Liver (tissue), 9 donors: ENCODE results near the gene LGR6. TPM values are rescaled to one million over a fixed set of nuclear protein-coding genes. Genes with fewer than 3 reads are reported as not detected.

Experiments
- DNase-seq: peaks from one replicate; pipeline ENCODE4 v3.0.0-alpha.2; 2017; ENCODE audit warnings: low spot score
- H3K27ac ChIP-seq, 2 donors: one replicate each; pipeline ENCODE4 v1.7.0; 2013; ENCODE audit warnings: inconsistent platforms in 2 of 2, low read length in 2 of 2, control low read depth in 1 of 2, low read depth in 1 of 2, mild to moderate bottlenecking in 1 of 2
- H3K27me3 ChIP-seq, 4 donors: one replicate each; pipeline versions ENCODE4 v1.6.1 to v1.7.0; 2013; ENCODE audit warnings: low read length in 3 of 4, inconsistent platforms in 1 of 4, mild to moderate bottlenecking in 1 of 4, moderate library complexity in 1 of 4; ENCODE audit not compliant: control insufficient read depth in 4 of 4, insufficient read depth in 4 of 4
- H3K36me3 ChIP-seq, 4 donors: one replicate each; pipeline versions ENCODE4 v1.6.1 to v1.7.0; 2013; ENCODE audit warnings: low read length in 3 of 4, mild to moderate bottlenecking in 3 of 4, low read depth in 1 of 4, moderate library complexity in 1 of 4; ENCODE audit not compliant: control insufficient read depth in 4 of 4, insufficient read depth in 3 of 4
- H3K4me1 ChIP-seq, 4 donors: one replicate each; pipeline versions ENCODE4 v1.6.1 to v1.7.0; 2013; ENCODE audit warnings: low read length in 3 of 4, mild to moderate bottlenecking in 3 of 4, moderate library complexity in 1 of 4; ENCODE audit not compliant: control insufficient read depth in 4 of 4, insufficient read depth in 4 of 4
- H3K4me3 ChIP-seq, 3 donors: one replicate each; pipeline versions ENCODE4 v1.6.1 to v1.7.0; 2013; ENCODE audit warnings: low read length in 3 of 3, control low read depth in 1 of 3, low read depth in 1 of 3, mild to moderate bottlenecking in 1 of 3
- H3K9ac ChIP-seq, 2 donors: one replicate each; pipeline ENCODE4 v1.7.0; 2013; ENCODE audit warnings: low read length in 2 of 2, mild to moderate bottlenecking in 2 of 2, moderate library complexity in 2 of 2, control low read depth in 1 of 2, low read depth in 1 of 2
- H3K9me3 ChIP-seq, 4 donors: one replicate each; pipeline versions ENCODE4 v1.6.1 to v1.7.0; 2013; ENCODE audit warnings: low read length in 3 of 4; ENCODE audit not compliant: control insufficient read depth in 4 of 4
- ATF3 ChIP-seq: IDR thresholded peaks from 2 replicates; pipeline ENCODE4 v1.6.1; 2016; ENCODE audit warnings: antibody characterized with exemption
- EGR1 ChIP-seq, 2 donors: IDR thresholded peaks; 2 replicates each; pipeline ENCODE4 v1.6.1; 2016 to 2018; ENCODE audit warnings: antibody characterized with exemption in 2 of 2, low read depth in 2 of 2
- FOXA1 ChIP-seq: IDR thresholded peaks from 2 replicates; pipeline ENCODE4 v1.6.1; 2016; ENCODE audit warnings: antibody characterized with exemption
- GABPA ChIP-seq, 2 donors: IDR thresholded peaks in 1 of 2; conservative IDR thresholded peaks in 1 of 2; 2 replicates each; pipeline ENCODE4 v1.6.1; 2016; ENCODE audit warnings: antibody characterized with exemption in 2 of 2, mild to moderate bottlenecking in 1 of 2, moderate library complexity in 1 of 2
- HNF4A ChIP-seq, 2 donors: conservative IDR thresholded peaks; 2 replicates each; pipeline ENCODE4 v1.6.1; 2016; ENCODE audit warnings: antibody characterized with exemption in 2 of 2, mild to moderate bottlenecking in 2 of 2
- HNF4G ChIP-seq: IDR thresholded peaks from 2 replicates; pipeline ENCODE4 v1.6.1; 2016; ENCODE audit warnings: antibody characterized with exemption
- JUND ChIP-seq, 2 donors: IDR thresholded peaks; 2 replicates each; pipeline ENCODE4 v1.6.1; 2016; ENCODE audit warnings: antibody characterized with exemption in 2 of 2
- MAX ChIP-seq: IDR thresholded peaks from 2 replicates; pipeline ENCODE4 v1.6.1; 2016; ENCODE audit warnings: antibody characterized with exemption
- NR2F2 ChIP-seq: IDR thresholded peaks from 2 replicates; pipeline ENCODE4 v1.6.1; 2016; ENCODE audit warnings: antibody characterized with exemption
- RAD21 ChIP-seq, 2 donors: IDR thresholded peaks; 2 replicates each; pipeline ENCODE4 v1.6.1; 2016; ENCODE audit warnings: antibody characterized with exemption in 2 of 2, mild to moderate bottlenecking in 2 of 2
- REST ChIP-seq: IDR thresholded peaks from 2 replicates; pipeline ENCODE4 v1.6.1; 2016; ENCODE audit warnings: antibody characterized with exemption, mild to moderate bottlenecking
- RXRA ChIP-seq, 2 donors: IDR thresholded peaks; 2 replicates each; pipeline ENCODE4 v1.6.1; 2017 to 2018; ENCODE audit warnings: antibody characterized with exemption in 2 of 2, mild to moderate bottlenecking in 1 of 2
- SP1 ChIP-seq: IDR thresholded peaks from 2 replicates; pipeline ENCODE4 v1.6.1; 2018; ENCODE audit warnings: antibody characterized with exemption, mild to moderate bottlenecking
- TAF1 ChIP-seq: conservative IDR thresholded peaks from 2 replicates; pipeline ENCODE4 v1.6.1; 2016; ENCODE audit warnings: antibody characterized with exemption, mild to moderate bottlenecking
- YY1 ChIP-seq: IDR thresholded peaks from 2 replicates; pipeline ENCODE4 v1.6.1; 2016; ENCODE audit warnings: antibody characterized with exemption, mild to moderate bottlenecking
- ZBTB33 ChIP-seq: IDR thresholded peaks from 2 replicates; pipeline ENCODE4 v1.6.1; 2016; ENCODE audit warnings: antibody characterized with exemption
- WGBS: extraction: QIAGEN DNeasy Blood & Tissue Kit; methylation state at CpG from one replicate; pipeline ENCODE4 v1.1.7; 2013; 5-methylcytosine and 5-hydroxymethylcytosine counted together
- polyA plus RNA-seq, 2 donors: library from polyadenylated mRNA; stranded (reverse) in 1 of 2; unstranded in 1 of 2; fragments of 200-250 nt in 1 of 2; fragments of >200 nt in 1 of 2; fragmentation: Nextera tagmentation in 1 of 2; extraction: Ambion mirVana in 1 of 2; gene quantifications; one replicate each; pipeline versions ENCODE4 v1.2.1 to v1.2.3, GENCODE V29; 2013 to 2015
- total RNA-seq, 2 donors: library from RNA; depleted of rRNA; stranded (reverse); fragments of >200 nt; gene quantifications; one replicate each; pipeline ENCODE4 v1.2.3, GENCODE V29; 2014
- TF ChIP-seq, protein P1 (sequence below): fragments of 150-350 bp; IDR thresholded peaks from 2 replicates; pipeline ENCODE4 v1.5.1; 2017; ENCODE audit warnings: improper control_type of control experiment, low read depth, low read length; ENCODE audit not compliant: missing input control
- donor health status: healthy.
- donor health status: healthy.
- donor health status: healthy.
- donor health status: healthy.
- donor health status: healthy.

Gene LGR6
- total and polyA plus RNA-seq, 4 donors: 0.05 to 1.2 (median 0.75) TPM

DNA sequence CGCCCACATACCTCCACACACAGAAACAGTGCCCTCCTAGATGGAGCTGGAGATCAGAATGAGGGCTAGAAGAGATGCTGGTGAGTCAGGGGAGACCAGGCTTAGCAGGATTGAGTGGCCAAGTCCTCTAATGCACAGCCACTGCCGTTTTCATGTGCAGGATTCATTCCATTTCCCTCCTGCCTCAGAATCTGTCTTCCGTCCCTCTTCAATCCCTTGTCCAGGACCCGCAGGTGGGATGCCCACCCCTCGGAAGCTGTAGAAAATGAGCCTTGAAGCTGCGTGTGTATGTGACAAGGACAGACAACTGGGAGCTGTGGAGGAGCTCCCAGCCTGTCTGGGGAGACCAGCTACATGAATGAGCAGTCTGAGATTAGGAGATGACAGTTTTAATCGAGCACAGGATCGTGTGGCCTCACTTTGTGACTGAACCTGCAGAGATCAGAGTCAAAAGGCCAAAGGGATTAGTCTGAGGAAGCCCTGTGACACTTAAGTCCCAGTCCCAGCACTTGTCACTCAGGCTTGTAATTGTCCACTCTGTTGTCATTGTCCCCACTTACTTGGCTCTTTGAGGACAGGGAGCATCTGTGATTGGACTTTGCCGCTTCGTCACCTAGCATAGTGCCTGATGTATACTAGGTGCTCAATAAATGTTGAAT lies 22.0 kb downstream of the LGR6 start:
- Histone ChIP-seq H3K27ac (no peak overlapping the region), H3K36me3 (no peaks in the 10 kb centered on the region), H3K4me1 (peaks cover 0 to 9% (median 4%) of the 10 kb centered on the region in 4 donors), H3K9me3 (no peaks in the 10 kb centered on the region), H3K4me3 (no peak overlapping the region), H3K9ac (no peak overlapping the region), H3K27me3 (peaks cover 0 to 11% (median 0%) of the 10 kb centered on the region in 4 donors)
- TF ChIP-seq NR2F2 (no peak), HNF4G (no peak), FOXA1 (no peak), TAF1 (no peak)
- DNase-seq: no peak
- 76% methylated on average over 10 of the region's 10 CpGs for WGBS

- H3K9me3 ChIP-seq: no peaks in the 10 kb centered on the region
- H3K27ac ChIP-seq: no peak overlapping the region
- H3K36me3 ChIP-seq: no peaks in the 10 kb centered on the region
- WGBS: 78% methylated on average over 4 of the region's 4 CpGs
- no peak for TF ChIP-seq FOXA1
- TF ChIP-seq, protein P1, sequence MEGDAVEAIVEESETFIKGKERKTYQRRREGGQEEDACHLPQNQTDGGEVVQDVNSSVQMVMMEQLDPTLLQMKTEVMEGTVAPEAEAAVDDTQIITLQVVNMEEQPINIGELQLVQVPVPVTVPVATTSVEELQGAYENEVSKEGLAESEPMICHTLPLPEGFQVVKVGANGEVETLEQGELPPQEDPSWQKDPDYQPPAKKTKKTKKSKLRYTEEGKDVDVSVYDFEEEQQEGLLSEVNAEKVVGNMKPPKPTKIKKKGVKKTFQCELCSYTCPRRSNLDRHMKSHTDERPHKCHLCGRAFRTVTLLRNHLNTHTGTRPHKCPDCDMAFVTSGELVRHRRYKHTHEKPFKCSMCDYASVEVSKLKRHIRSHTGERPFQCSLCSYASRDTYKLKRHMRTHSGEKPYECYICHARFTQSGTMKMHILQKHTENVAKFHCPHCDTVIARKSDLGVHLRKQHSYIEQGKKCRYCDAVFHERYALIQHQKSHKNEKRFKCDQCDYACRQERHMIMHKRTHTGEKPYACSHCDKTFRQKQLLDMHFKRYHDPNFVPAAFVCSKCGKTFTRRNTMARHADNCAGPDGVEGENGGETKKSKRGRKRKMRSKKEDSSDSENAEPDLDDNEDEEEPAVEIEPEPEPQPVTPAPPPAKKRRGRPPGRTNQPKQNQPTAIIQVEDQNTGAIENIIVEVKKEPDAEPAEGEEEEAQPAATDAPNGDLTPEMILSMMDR: no peak
- TF ChIP-seq GABPA (IDR thresholded peaks at IDR 0.05 in 1 of 2, conservative IDR thresholded peaks at IDR 0.05 in 1 of 2): no peak
- no peak for TF ChIP-seq HNF4G
- no peak for TF ChIP-seq JUND (IDR thresholded peaks at IDR 0.05)
- no peak for TF ChIP-seq TAF1
- peaks cover 0 to 9% (median 4%) of the 10 kb centered on the region in 4 donors for H3K4me1 ChIP-seq
- DNase-seq: no peak
- no peak overlapping the region for H3K9ac ChIP-seq
- peaks cover 0 to 11% (median 0%) of the 10 kb centered on the region in 4 donors for H3K27me3 ChIP-seq
- H3K4me3 ChIP-seq: no peak overlapping the region
These were observed 23.1 kb downstream of the LGR6 start for GRCh38 chr1:202216691-202217090.

GRCh38 chr1:202217516-202217915 lies 23.9 kb downstream of the LGR6 start:
- Histone ChIP-seq H3K4me1 (peaks cover 0 to 9% (median 4%) of the 10 kb centered on the region in 4 donors), H3K4me3 (no peak overlapping the region), H3K9ac (no peak overlapping the region), H3K27me3 (peaks cover 0 to 6% (median 0%) of the 10 kb centered on the region in 4 donors), H3K27ac (no peak overlapping the region), H3K9me3 (no peaks in the 10 kb centered on the region), H3K36me3 (no peaks in the 10 kb centered on the region)
- no peak for TF ChIP-seq HNF4A (conservative IDR thresholded peaks at IDR 0.05)
- TF ChIP-seq GABPA (IDR thresholded peaks at IDR 0.05 in 1 of 2, conservative IDR thresholded peaks at IDR 0.05 in 1 of 2): no peak
- no peak for TF ChIP-seq ATF3
- TF ChIP-seq REST: no peak
- no peak for TF ChIP-seq ZBTB33
- TF ChIP-seq RAD21 (IDR thresholded peaks at IDR 0.05): no peak
- TF ChIP-seq HNF4G: no peak
- no peak for TF ChIP-seq TAF1
- no peak for TF ChIP-seq MAX
- TF ChIP-seq RXRA (IDR thresholded peaks at IDR 0.05): no peak
- no peak for TF ChIP-seq NR2F2
- TF ChIP-seq, protein P1: no peak
- no peak for TF ChIP-seq SP1
- no peak for TF ChIP-seq JUND (IDR thresholded peaks at IDR 0.05)
- TF ChIP-seq YY1: no peak
- TF ChIP-seq EGR1 (IDR thresholded peaks at IDR 0.05; ENCODE audit: low read depth in 2 of 2): no peak
- DNase-seq: no peak
- WGBS: 83% methylated on average over 3 of the region's 3 CpGs
